Measurements from ENCODE around the gene B3GAT1. TPM values are rescaled to one million over a fixed set of nuclear protein-coding genes. Genes with fewer than 3 reads are reported as not detected.
A peak's percentile ranks its signal among the peaks of the same experiment; 100 is the strongest.

B3GAT1 gene
- total and polyA plus RNA-seq, 5 experiments from 2014 or later, result 0.05 TPM; not detected in 4

DNA sequence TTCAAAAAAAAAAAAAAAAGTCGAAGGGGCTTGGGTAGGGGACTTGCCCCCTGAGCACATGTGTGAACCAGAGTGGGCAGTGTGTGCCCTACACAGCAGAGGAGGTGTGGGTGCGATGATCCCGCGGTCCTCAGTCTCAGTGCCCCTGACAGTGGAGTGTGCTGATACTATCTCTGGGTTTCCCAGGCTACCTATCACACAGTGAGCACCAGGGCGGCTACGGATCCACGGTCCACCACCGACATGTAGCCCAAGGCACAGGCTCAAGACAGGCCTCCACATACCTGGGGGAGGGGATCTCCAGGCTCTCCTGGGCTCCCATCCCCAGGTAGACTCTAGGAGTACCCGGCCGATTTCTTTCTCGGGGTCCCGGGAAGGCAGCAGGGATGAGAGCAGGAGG, 9.1 kb downstream of the B3GAT1 start:
- POLR2A ChIA-PET, result no interaction called here
- Mint-ChIP-seq H3K27ac (no peak overlapping the region), H3K4me1 (no peaks in the 10 kb centered on the region), H3K9me3 (no peaks in the 10 kb centered on the region), H3K36me3 (no peaks in the 10 kb centered on the region), H3K4me3 (no peak overlapping the region), H3K27me3 (peaks cover 20 to 59% (median 55%) of the 10 kb centered on the region in 5 donors)
- no peak for DNase-seq
- ATAC-seq, result no peak

- H3K27ac Mint-ChIP-seq, result no peak overlapping the region
- POLR2A ChIA-PET, result no interaction called here
Observed at GRCh38 chr11:134401825-134402809, 9.9 kb downstream of the B3GAT1 start.

GRCh38 chr11:134399996-134400395, 12.0 kb downstream of the B3GAT1 start:
- Mint-ChIP-seq H3K27me3 (peaks cover 10 to 57% (median 42%) of the 10 kb centered on the region in 5 donors), H3K36me3 (no peaks in the 10 kb centered on the region), H3K4me1 (no peaks in the 10 kb centered on the region), H3K9me3 (no peaks in the 10 kb centered on the region), H3K4me3 (no peak overlapping the region), H3K27ac (no peak overlapping the region)
- DNase-seq (no peak), ATAC-seq (no peak)
- POLR2A ChIA-PET, result no interaction called here

More at GRCh38 chr11:134401825-134402809, 9.9 kb downstream of the B3GAT1 start:
- Mint-ChIP-seq H3K36me3 (no peaks in the 10 kb centered on the region), H3K4me3 (no peak overlapping the region), H3K27me3 (peaks cover 12 to 59% (median 51%) of the 10 kb centered on the region in 5 donors), H3K9me3 (no peaks in the 10 kb centered on the region), H3K4me1 (no peaks in the 10 kb centered on the region)
- no peak for ATAC-seq
- no peak for DNase-seq

DNA sequence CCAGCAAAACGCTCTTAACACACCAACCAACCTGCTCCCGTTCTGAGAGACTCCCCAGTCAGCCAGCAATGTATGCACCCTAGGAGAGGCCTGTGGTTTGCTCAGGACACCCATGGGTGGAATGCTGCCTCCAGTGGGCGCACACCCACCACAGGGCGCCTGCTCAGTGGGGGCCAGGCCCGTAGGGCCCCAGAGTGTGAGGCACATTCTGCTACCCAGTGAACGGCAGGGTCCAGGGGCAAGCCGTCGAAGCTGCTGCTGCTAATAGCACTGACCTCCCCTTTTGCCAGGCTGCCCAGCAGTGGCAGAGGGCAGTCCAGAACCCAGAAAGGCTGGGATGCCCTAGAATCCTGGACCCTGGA, 12.8 kb downstream of the B3GAT1 start:
- DNase-seq, result no peak
- POLR2A ChIA-PET, result no interaction called here
- no peak overlapping the region for H3K4me3 Mint-ChIP-seq
- no peaks in the 10 kb centered on the region for H3K9me3 Mint-ChIP-seq
- no peaks in the 10 kb centered on the region for H3K36me3 Mint-ChIP-seq
- no peaks in the 10 kb centered on the region for H3K4me1 Mint-ChIP-seq
- no peak overlapping the region for H3K27ac Mint-ChIP-seq
- no peak for ATAC-seq
- peaks cover 10 to 49% (median 36%) of the 10 kb centered on the region in 5 donors for H3K27me3 Mint-ChIP-seq

DNA sequence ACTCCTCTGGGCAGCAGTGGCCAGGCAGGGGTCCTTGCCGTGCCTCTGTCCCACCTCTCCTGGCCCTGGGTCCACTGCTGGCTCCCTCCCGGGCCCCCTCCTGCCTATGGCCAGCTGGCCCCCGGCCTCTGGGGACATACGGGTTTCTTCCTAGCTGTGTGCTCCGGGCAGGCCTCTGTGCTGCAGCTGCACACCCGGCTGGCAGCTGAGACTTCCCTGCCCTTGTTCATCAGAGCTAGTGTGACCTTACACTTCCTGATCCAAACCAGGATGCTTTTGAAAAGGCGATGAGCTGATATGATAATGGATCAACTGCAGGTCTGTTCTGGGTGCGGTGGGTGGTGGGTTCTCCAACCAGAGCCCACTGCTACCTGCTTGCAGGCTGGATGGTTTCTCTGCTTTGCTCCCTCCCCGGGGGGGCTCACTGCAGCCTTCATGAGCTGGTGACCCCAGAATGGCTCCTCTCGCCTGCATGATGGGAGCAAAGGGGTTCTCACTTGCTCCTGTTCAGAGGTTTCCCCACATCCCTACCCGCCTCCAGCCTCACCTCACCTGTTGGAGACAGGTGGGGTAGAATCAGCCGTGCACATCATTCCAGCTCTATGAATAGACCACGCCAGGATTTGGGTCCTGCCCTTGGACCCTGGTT, 13.3 kb downstream of the B3GAT1 start:
- POLR2A ChIA-PET, result no interaction called here
- DNase-seq (no peak), ATAC-seq (no peak)
- H3K27me3 Mint-ChIP-seq, result peaks cover 6 to 46% (median 39%) of the 10 kb centered on the region in 5 donors
- H3K4me3 Mint-ChIP-seq, result no peak overlapping the region
- no peak overlapping the region for H3K27ac Mint-ChIP-seq
- H3K4me1 Mint-ChIP-seq, result no peaks in the 10 kb centered on the region
- no peaks in the 10 kb centered on the region for H3K9me3 Mint-ChIP-seq
- no peaks in the 10 kb centered on the region for H3K36me3 Mint-ChIP-seq

GRCh38 chr11:134398079-134398444, 14.0 kb downstream of the B3GAT1 start:
- Mint-ChIP-seq H3K27me3 (peaks cover 6 to 46% (median 32%) of the 10 kb centered on the region in 5 donors), H3K4me1 (no peaks in the 10 kb centered on the region), H3K27ac (no peak overlapping the region), H3K36me3 (no peaks in the 10 kb centered on the region), H3K4me3 (no peak overlapping the region), H3K9me3 (no peaks in the 10 kb centered on the region)
- DNase-seq (no peak), ATAC-seq (no peak)
- POLR2A ChIA-PET, result no interaction called here

- no peaks in the 10 kb centered on the region for H3K36me3 Mint-ChIP-seq
- H3K4me1 Mint-ChIP-seq, result no peaks in the 10 kb centered on the region
- H3K4me3 Mint-ChIP-seq, result no peak overlapping the region
- peaks cover 6 to 46% (median 32%) of the 10 kb centered on the region in 5 donors for H3K27me3 Mint-ChIP-seq
- POLR2A ChIA-PET, result no interaction called here
- peak overlapping the region in 1 of 10 donors; percentile 56 for H3K27ac Mint-ChIP-seq
- ATAC-seq (no peak), DNase-seq (no peak)
- H3K9me3 Mint-ChIP-seq, result no peaks in the 10 kb centered on the region
Observed at GRCh38 chr11:134397304-134398078, 14.6 kb downstream of the B3GAT1 start.

DNA sequence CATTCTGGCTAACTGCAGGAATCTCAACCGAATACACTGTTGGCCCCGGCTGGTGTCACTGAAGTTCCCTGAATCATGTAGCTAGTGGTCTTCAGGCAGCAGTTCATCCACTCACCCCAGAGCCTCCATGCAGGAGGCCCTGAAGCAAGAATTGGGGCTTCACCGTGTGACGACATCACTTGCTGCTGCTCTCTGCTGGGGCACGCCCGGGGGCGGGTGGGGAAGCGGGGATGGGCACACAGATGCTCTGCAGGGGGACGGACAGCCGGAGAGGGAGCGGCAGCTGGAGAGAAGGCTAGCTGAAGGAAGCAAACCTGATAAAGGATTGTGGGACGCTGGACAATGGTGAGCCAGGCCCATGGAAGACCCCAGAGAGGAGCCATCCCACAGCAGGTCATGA, 17.0 kb downstream of the B3GAT1 start:
- H3K9me3 Mint-ChIP-seq, result no peaks in the 10 kb centered on the region
- POLR2A ChIA-PET, result no interaction called here
- H3K36me3 Mint-ChIP-seq, result no peaks in the 10 kb centered on the region
- no peak overlapping the region for H3K4me3 Mint-ChIP-seq
- H3K27ac Mint-ChIP-seq, result no peak overlapping the region
- H3K4me1 Mint-ChIP-seq, result no peaks in the 10 kb centered on the region
- ATAC-seq (no peak), DNase-seq (no peak)
- peaks cover 6 to 50% (median 18%) of the 10 kb centered on the region in 5 donors for H3K27me3 Mint-ChIP-seq

- peaks cover 6 to 51% (median 18%) of the 10 kb centered on the region in 5 donors for H3K27me3 Mint-ChIP-seq
- POLR2A ChIA-PET, result no interaction called here
- H3K4me1 Mint-ChIP-seq, result no peaks in the 10 kb centered on the region
- DNase-seq (no peak), ATAC-seq (no peak)
- no peak overlapping the region for H3K27ac Mint-ChIP-seq
- H3K36me3 Mint-ChIP-seq, result no peaks in the 10 kb centered on the region
- no peaks in the 10 kb centered on the region for H3K9me3 Mint-ChIP-seq
- H3K4me3 Mint-ChIP-seq, result no peak overlapping the region
Observed at GRCh38 chr11:134394311-134394710, 17.7 kb downstream of the B3GAT1 start.

DNA sequence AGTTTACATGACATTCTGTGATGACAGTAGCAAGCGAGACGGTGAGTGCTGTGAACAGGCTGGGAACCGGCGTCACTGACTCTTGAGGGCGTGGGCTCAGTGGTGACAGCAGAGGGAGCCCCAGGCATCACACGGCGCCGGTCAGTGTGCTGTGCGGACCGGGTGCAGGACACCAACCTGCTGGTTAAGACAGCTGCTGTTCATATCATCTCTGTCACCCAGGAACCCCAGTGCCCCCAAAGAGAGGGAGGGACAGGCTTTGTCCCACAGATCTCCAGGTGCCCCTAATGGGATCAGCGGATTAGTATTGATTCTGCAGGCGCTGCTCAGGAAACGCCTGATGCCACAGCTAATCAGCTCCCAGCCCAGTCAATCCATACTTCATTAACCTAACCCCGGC, 18.4 kb downstream of the B3GAT1 start:
- POLR2A ChIA-PET, result no interaction called here
- Mint-ChIP-seq H3K27ac (no peak overlapping the region), H3K27me3 (peaks cover 3 to 51% (median 15%) of the 10 kb centered on the region in 5 donors)

DNA sequence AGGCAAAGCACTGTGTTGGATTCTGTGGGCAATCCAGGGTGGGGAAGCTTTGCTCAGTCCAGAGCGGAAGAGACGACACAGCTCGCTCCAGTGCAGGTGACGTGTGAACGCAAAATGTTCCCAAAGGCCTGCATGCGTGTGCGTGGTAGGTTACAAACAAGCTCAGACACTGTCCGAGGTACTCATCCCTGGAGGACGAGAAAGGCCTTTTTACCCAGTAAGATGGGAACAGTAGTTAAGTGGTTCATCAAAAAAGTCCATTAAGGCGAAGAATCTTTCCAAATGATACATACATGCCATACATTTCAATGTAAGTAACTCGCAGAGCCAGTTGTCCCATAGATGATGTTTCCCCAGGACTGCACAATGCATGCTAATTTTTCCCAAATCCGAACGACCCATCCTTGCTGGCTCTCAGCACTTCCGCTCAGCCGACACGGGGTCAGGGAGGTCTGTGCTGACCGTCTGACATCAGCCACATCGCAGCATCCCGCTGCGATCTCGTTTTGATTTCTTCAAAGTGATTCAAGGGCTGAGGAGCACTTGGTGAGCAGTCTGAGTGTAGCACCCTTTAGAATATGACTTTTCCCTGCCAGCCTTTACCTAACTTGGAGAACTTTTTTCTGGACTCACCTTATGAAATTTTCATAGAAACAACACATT, 19.0 kb downstream of the B3GAT1 start:
- no peak overlapping the region for H3K27ac Mint-ChIP-seq

More for the DNA sequence above, 18.4 kb downstream of the B3GAT1 start:
- no peak overlapping the region for H3K4me3 Mint-ChIP-seq
- no peaks in the 10 kb centered on the region for H3K36me3 Mint-ChIP-seq
- H3K9me3 Mint-ChIP-seq, result no peaks in the 10 kb centered on the region
- no peaks in the 10 kb centered on the region for H3K4me1 Mint-ChIP-seq
- DNase-seq, result no peak
- no peak for ATAC-seq

DNA sequence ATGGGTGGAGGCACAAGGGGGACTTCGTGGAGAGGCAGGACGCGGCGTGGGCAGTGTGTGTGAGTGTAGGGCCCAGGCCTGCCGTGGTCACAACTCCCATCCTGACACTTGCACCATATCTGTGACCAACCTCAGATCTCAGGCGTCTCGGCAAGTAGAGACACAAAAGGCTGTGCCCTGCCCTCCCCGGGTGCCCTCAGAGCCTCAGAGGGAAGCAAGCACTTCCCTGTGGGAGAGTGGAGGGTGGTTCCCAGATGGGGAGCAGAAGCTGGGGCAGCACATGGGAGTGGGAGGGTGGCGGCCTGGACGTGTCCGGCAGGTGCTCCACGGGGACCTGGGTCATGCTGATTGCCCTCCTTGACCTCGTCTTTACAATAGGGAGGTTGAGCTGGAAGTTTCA, 20.4 kb downstream of the B3GAT1 start:
- H3K4me3 Mint-ChIP-seq, result no peak overlapping the region
- POLR2A ChIA-PET, result no interaction called here
- H3K27me3 Mint-ChIP-seq, result peaks cover 6 to 44% (median 14%) of the 10 kb centered on the region in 5 donors
- ATAC-seq (no peak), DNase-seq (no peak)
- no peak overlapping the region for H3K27ac Mint-ChIP-seq
- no peaks in the 10 kb centered on the region for H3K36me3 Mint-ChIP-seq
- no peaks in the 10 kb centered on the region for H3K9me3 Mint-ChIP-seq
- peaks cover 7 to 10% (median 9%) of the 10 kb centered on the region in 4 donors for H3K4me1 Mint-ChIP-seq

More for the DNA sequence above, 19.0 kb downstream of the B3GAT1 start:
- no peak overlapping the region for H3K4me3 Mint-ChIP-seq
- POLR2A ChIA-PET, result no interaction called here
- peaks cover 3 to 45% (median 12%) of the 10 kb centered on the region in 5 donors for H3K27me3 Mint-ChIP-seq
- H3K4me1 Mint-ChIP-seq, result no peaks in the 10 kb centered on the region
- DNase-seq (no peak), ATAC-seq (no peak)
- H3K36me3 Mint-ChIP-seq, result no peaks in the 10 kb centered on the region
- H3K9me3 Mint-ChIP-seq, result no peaks in the 10 kb centered on the region

Measured in naive thymus-derived CD8-positive, alpha-beta T cell (primary cell).